GM23248 (cell line): ENCODE measurements around the gene TNS3. TPM values are rescaled to one million over a fixed set of nuclear protein-coding genes. Genes with fewer than 3 reads are reported as not detected.

Experiments used
- DNase-seq: peaks from one replicate; pipeline ENCODE4 v3.0.0-alpha.2; 2015
- H2AFZ ChIP-seq: fragments of 200-600 bp; sonication (generic); 2 replicates; pipeline ENCODE4 v1.6.1; 2016; ENCODE audit warnings: antibody characterized with exemption
- H3F3A ChIP-seq: fragments of 200-600 bp; sonication (generic); 2 replicates; pipeline ENCODE4 v1.6.1; 2016; ENCODE audit warnings: mild to moderate bottlenecking, antibody characterized with exemption, mixed run types; ENCODE audit not compliant: insufficient read depth
- H3K27ac ChIP-seq: fragments of 200-600 bp; sonication (generic); 2 replicates; pipeline ENCODE4 v1.5.1; 2016; ENCODE audit warnings: mild to moderate bottlenecking
- H3K27me3 ChIP-seq: fragments of 200-600 bp; sonication (generic); replicated peaks from 2 replicates; pipeline ENCODE4 v1.6.1; 2016; ENCODE audit warnings: mild to moderate bottlenecking; ENCODE audit not compliant: insufficient read depth
- H3K36me3 ChIP-seq: fragments of 200-600 bp; sonication (generic); 2 replicates; pipeline ENCODE4 v1.6.1; 2016; ENCODE audit warnings: low read depth, mild to moderate bottlenecking
- H3K4me1 ChIP-seq: fragments of 200-600 bp; sonication (generic); 2 replicates; pipeline ENCODE4 v1.6.1; 2016; ENCODE audit warnings: mild to moderate bottlenecking; ENCODE audit not compliant: insufficient read depth
- H3K4me2 ChIP-seq: fragments of 200-600 bp; sonication (generic); one replicate; pipeline ENCODE4 v1.6.1; 2016; ENCODE audit warnings: mild to moderate bottlenecking; ENCODE audit not compliant: unreplicated experiment
- H3K4me3 ChIP-seq: fragments of 200-600 bp; sonication (generic); 2 replicates; pipeline ENCODE4 v1.5.1; 2016; ENCODE audit warnings: mild to moderate bottlenecking
- H3K79me2 ChIP-seq: fragments of 200-600 bp; sonication (generic); 2 replicates; pipeline ENCODE4 v1.6.1; 2016; ENCODE audit warnings: mild to moderate bottlenecking; ENCODE audit not compliant: insufficient read depth
- H3K9ac ChIP-seq: fragments of 200-600 bp; sonication (generic); 2 replicates; pipeline ENCODE4 v1.6.1; 2016; ENCODE audit warnings: mild to moderate bottlenecking
- H3K9me2 ChIP-seq: fragments of 200-600 bp; sonication (generic); 2 replicates; pipeline ENCODE4 v1.6.1; 2016; ENCODE audit warnings: mixed run types, mild to moderate bottlenecking, moderate library complexity; ENCODE audit not compliant: insufficient read depth
- H3K9me3 ChIP-seq: fragments of 200-600 bp; sonication (generic); one replicate; pipeline ENCODE4 v1.6.1; 2017; ENCODE audit warnings: low read depth
- H4K20me1 ChIP-seq: fragments of 200-600 bp; sonication (generic); 2 replicates; pipeline ENCODE4 v1.6.0; 2016; ENCODE audit not compliant: insufficient read depth
- EZH2 ChIP-seq: fragments of 200-600 bp; sonication (generic); IDR thresholded peaks from 2 replicates; pipeline ENCODE4 v1.6.1; 2018; ENCODE audit warnings: antibody characterized with exemption, mild to moderate bottlenecking; ENCODE audit not compliant: insufficient read depth, poor library complexity, severe bottlenecking
- EZH2phosphoT487 ChIP-seq: fragments of 200-600 bp; sonication (generic); IDR thresholded peaks from 2 replicates; pipeline ENCODE4 v1.6.1; 2018; ENCODE audit warnings: antibody characterized with exemption, moderate library complexity, mild to moderate bottlenecking, low read depth; ENCODE audit not compliant: insufficient read depth
- WGBS, 2 experiments: methylation state at CpG; one replicate each; pipeline ENCODE4 v1.1.6; 2015 to 2017; ENCODE audit warnings: low lambda C conversion rate in 2 of 2, low coverage in 1 of 2; ENCODE audit errors: missing lambda C conversion rate in 2 of 2; 5-methylcytosine and 5-hydroxymethylcytosine counted together
- in situ Hi-C: fragments of 300-500 bp; cut with MboI; formaldehyde crosslinking; loops from 2 replicates; pipeline ENCODE4 v1.15.0; 2020
- polyA plus RNA-seq: library from polyadenylated mRNA; unstranded; fragments of >200 nt; fragmentation: Nextera tagmentation; extraction: Ambion mirVana; gene quantifications from 2 replicates; pipeline ENCODE4 v1.2.1, GENCODE V29; 2016
- total RNA-seq: library from RNA; depleted of rRNA; stranded (reverse); fragments of >200 nt; shearing (Covaris generic); gene quantifications from 2 replicates; pipeline ENCODE4 v1.2.3, GENCODE V29; 2014

Gene TNS3
- total and polyA plus RNA-seq, 2 experiments from 2014 or later, result 18.6 to 47.0 TPM

- H3K36me3 ChIP-seq, result no peaks in the 10 kb centered on the region
- WGBS, 2 experiments, result 78 to 91% methylated on average over 7 to 8 of the region's 8 CpGs
- in situ Hi-C loops, result no loop called here
Measured at GRCh38 chr7:47332213-47332612, 249.7 kb downstream of the TNS3 start.

GRCh38 chr7:47331179-47331565 is 250.7 kb downstream of the TNS3 start:
- Histone ChIP-seq H3K4me2 (no peak overlapping the region), H4K20me1 (no peaks in the 10 kb centered on the region), H2AFZ (no peak overlapping the region), H3K79me2 (no peaks in the 10 kb centered on the region), H3K27me3 (no peaks in the 10 kb centered on the region), H3K4me1 (peaks cover 34% of the 10 kb centered on the region), H3K9me2 (no peaks in the 10 kb centered on the region), H3K9ac (no peak overlapping the region), H3F3A (peaks cover 38% of the 10 kb centered on the region), H3K36me3 (no peaks in the 10 kb centered on the region), H3K9me3 (no peaks in the 10 kb centered on the region), H3K27ac (no peak overlapping the region), H3K4me3 (no peak overlapping the region)
- WGBS, 2 experiments, result 96 to 98% methylated on average over 6 of the region's 6 CpGs
- in situ Hi-C loops, result no loop called here
- TF ChIP-seq EZH2phosphoT487 (no peak), EZH2 (no peak)
- DNase-seq, result no peak

More at GRCh38 chr7:47332213-47332612, 249.7 kb downstream of the TNS3 start:
- no peak overlapping the region for H3K4me2 ChIP-seq
- H3K79me2 ChIP-seq, result no peaks in the 10 kb centered on the region
- H3K4me1 ChIP-seq, result peaks cover 35% of the 10 kb centered on the region
- H2AFZ ChIP-seq, result no peak overlapping the region
- H4K20me1 ChIP-seq, result no peaks in the 10 kb centered on the region
- no peak overlapping the region for H3K27ac ChIP-seq
- H3F3A ChIP-seq, result peaks cover 37% of the 10 kb centered on the region
- H3K9ac ChIP-seq, result no peak overlapping the region
- H3K27me3 ChIP-seq, result no peaks in the 10 kb centered on the region
- DNase-seq, result no peak
- H3K9me2 ChIP-seq, result no peaks in the 10 kb centered on the region
- H3K4me3 ChIP-seq, result no peak overlapping the region
- TF ChIP-seq EZH2phosphoT487 (no peak), EZH2 (no peak)
- no peaks in the 10 kb centered on the region for H3K9me3 ChIP-seq

- no peak overlapping the region for H3K27ac ChIP-seq
- H3K4me3 ChIP-seq, result no peak overlapping the region
- in situ Hi-C loops, result no loop called here
- H3K79me2 ChIP-seq, result no peaks in the 10 kb centered on the region
- H3K9ac ChIP-seq, result no peak overlapping the region
- H3K9me2 ChIP-seq, result no peaks in the 10 kb centered on the region
- no peaks in the 10 kb centered on the region for H3K36me3 ChIP-seq
- no peak overlapping the region for H3K4me2 ChIP-seq
- no peaks in the 10 kb centered on the region for H4K20me1 ChIP-seq
- no peak for DNase-seq
- no peaks in the 10 kb centered on the region for H3K9me3 ChIP-seq
- peaks cover 41% of the 10 kb centered on the region for H3F3A ChIP-seq
- WGBS, 2 experiments, result 95 to 96% methylated on average over 16 of the region's 16 CpGs
- no peaks in the 10 kb centered on the region for H3K27me3 ChIP-seq
- TF ChIP-seq EZH2phosphoT487 (no peak), EZH2 (no peak)
- peaks cover 35% of the 10 kb centered on the region for H3K4me1 ChIP-seq
- H2AFZ ChIP-seq, result no peak overlapping the region
Measured at GRCh38 chr7:47330561-47331178, 251.2 kb downstream of the TNS3 start.

- TF ChIP-seq EZH2, result no peak
- no peak for TF ChIP-seq EZH2phosphoT487
- no peaks in the 10 kb centered on the region for H3K9me3 ChIP-seq
- no peaks in the 10 kb centered on the region for H3K9me2 ChIP-seq
- no peak overlapping the region for H3K27ac ChIP-seq
- H3K27me3 ChIP-seq, result no peaks in the 10 kb centered on the region
- no peak overlapping the region for H3K4me3 ChIP-seq
- no peak overlapping the region for H2AFZ ChIP-seq
- H3K36me3 ChIP-seq, result no peaks in the 10 kb centered on the region
- H3K9ac ChIP-seq, result no peak overlapping the region
- no peak for DNase-seq
- H3K4me1 ChIP-seq, result peaks cover 34% of the 10 kb centered on the region
- in situ Hi-C loops, result no loop called here
- no peak overlapping the region for H3K4me2 ChIP-seq
- no peaks in the 10 kb centered on the region for H4K20me1 ChIP-seq
- H3F3A ChIP-seq, result peaks cover 41% of the 10 kb centered on the region
- no peaks in the 10 kb centered on the region for H3K79me2 ChIP-seq
- WGBS, 2 experiments, result 87 to 91% methylated on average over 6 of the region's 6 CpGs
Measured at GRCh38 chr7:47330026-47330425, 251.9 kb downstream of the TNS3 start.
